LNCaP clone FGC (cell line): Measurements from ENCODE around the gene GLIS1.

Experiments used
- DNase-seq: peaks from one replicate; pipeline ENCODE4 v3.0.0-alpha.2; 2011; ENCODE audit warnings: low read depth
- H3K4me3 ChIP-seq: 2 replicates; pipeline ENCODE4 v1.5.1; 2011; ENCODE audit warnings: mild to moderate bottlenecking, low read depth, low read length, control low read depth
- TF ChIP-seq, protein P1 (sequence below): IDR thresholded peaks from 2 replicates; pipeline ENCODE4 v1.5.1; 2012; ENCODE audit warnings: mild to moderate bottlenecking; ENCODE audit not compliant: control insufficient read depth, insufficient read depth; ENCODE audit errors: extremely low read depth

GLIS1 gene

DNA sequence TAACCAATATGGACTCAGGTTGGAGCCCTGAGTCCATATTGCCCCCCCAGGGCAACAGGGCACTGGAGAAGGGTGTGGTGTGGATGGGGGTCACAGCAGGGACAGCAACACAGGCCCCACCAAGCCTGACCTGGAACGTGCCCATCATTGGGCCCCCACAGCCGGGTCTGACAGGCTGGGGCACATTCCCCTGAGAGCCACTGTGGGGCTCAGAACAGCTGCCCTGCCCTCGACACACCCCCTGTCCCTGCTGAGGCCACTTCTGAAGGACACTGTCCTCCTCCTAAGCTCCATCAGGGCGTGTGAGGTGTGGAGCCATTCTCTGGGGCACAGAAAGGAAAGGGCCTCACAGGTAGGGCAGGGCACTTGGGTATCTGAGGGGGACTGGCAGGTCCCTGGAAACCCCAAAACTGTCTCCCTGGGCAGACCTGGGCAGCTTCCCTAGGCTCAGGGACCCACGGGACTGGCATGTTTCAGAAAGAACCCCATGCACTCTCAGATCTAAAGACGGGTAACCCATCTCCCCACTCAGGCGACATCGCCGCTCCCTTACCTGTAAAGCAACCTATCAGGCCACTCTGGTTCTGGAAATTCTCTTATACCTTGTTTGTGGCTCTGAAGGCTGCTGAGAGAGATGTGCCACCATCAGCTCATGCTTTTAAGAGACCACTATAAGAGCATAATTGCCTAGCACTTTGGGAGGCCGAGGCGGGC, 184.2 kb downstream of the GLIS1 start:
- TF ChIP-seq, protein P1, sequence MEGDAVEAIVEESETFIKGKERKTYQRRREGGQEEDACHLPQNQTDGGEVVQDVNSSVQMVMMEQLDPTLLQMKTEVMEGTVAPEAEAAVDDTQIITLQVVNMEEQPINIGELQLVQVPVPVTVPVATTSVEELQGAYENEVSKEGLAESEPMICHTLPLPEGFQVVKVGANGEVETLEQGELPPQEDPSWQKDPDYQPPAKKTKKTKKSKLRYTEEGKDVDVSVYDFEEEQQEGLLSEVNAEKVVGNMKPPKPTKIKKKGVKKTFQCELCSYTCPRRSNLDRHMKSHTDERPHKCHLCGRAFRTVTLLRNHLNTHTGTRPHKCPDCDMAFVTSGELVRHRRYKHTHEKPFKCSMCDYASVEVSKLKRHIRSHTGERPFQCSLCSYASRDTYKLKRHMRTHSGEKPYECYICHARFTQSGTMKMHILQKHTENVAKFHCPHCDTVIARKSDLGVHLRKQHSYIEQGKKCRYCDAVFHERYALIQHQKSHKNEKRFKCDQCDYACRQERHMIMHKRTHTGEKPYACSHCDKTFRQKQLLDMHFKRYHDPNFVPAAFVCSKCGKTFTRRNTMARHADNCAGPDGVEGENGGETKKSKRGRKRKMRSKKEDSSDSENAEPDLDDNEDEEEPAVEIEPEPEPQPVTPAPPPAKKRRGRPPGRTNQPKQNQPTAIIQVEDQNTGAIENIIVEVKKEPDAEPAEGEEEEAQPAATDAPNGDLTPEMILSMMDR: no peak
- DNase-seq: no peak
- H3K4me3 ChIP-seq: no peak overlapping the region

DNA sequence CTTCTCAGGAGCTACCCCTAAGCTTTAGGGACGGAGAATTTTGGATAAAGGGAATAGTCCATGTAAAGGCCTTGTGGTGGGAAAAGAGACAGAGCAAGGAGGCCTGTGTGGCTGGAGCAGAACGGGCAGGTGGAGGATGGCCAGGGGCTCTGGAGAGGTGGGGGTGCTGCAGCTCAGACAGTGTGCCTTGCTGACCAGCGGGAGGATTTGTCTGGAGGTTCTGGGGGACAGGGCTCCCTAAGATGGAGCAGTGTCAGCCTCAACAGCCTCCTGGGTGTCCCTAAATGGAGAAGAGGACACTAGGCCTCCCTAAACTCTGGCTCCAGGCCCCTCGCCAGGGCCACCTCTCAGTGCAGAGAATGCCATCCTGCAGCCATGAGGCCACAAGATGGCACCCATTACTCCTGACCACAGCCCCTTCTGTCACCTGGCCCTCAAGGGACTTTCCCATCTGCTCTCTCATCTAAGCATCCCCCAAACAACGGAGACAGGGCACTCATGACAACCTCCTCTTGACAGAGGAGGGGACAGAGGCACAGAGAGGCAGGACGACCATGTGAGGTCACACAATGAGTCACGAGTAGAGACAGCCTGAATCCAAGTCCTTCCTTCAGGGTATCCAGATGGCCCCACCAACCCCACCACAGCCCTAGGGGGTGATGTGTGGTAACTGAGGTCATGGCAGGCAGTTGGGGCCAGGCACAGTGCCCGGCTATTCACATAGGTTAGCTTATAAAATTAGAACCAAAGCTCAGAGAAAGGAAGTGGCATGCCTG, 185.0 kb downstream of the GLIS1 start:
- TF ChIP-seq, protein P1: no peak
- no peak overlapping the region for H3K4me3 ChIP-seq
- DNase-seq: no peak

DNA sequence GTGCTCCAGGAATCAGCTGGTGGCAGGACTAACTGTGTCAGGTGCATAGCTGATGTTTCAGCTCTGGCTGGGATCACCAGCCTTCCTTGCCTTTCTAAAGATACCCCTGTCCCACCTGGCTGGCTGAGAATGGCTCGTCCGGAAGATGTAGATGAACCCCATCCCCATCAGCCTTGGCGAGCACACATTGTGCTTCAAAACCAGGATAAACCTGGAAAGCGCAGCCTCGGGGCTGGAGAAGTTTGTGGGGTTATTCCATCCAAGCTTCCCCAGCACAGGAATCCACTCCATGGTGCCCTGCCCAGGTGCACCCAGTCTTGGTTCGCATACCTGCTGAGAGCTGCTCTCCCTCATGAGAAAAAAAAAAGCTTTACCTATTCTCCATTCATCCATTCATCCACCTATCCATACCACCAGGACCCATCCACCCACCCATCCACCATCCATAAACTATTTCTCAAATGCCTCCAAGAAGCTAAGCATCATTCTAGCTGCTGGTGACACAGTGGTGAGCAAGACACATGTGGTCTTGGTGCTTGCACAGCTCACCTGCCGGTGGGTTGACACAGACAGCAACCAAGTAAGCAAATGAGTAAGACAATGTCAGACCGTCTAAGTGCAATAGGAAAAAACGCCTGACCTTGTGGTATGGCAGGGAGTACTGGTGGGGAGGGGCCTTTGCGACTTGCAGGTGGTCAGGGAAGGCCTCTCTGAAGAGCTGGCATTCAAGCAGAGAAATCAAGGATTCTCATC, 185.8 kb downstream of the GLIS1 start:
- TF ChIP-seq, protein P1: no peak
- DNase-seq: no peak
- no peak overlapping the region for H3K4me3 ChIP-seq

DNA sequence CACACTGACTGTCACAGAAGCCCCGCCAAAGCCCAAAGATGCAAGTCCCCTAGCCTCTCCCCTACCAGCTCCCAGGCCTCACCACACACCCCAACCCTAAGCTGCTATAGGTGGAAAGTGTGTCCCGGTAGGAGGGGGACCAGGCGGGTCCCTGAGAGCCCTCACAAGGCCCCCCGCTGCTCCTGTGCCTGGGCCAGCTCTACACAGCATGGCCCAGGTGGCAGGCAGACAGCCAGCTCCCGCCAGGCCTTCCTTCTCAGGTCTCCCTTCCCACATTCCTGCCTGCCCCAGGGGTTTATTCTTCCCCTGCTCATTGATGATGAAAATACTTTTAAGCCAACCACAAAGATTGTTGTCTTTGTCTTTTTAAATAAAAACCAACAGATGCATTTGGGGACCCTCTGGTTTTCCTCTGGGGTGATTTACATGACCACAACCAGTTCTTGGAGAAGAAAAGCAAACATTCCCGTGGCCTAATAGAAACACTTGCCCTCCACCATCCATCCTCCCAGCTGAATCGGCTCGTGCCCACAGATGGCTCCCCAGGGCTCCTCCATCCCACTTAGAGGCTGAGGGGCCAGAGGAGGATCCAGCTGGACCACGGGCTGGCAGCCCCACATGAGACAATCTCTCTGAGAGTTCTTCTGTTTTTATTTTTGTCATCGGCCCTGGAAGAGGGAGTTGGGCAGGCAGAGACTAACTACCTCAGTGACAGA, 186.7 kb downstream of the GLIS1 start:
- DNase-seq: no peak
- H3K4me3 ChIP-seq: no peak overlapping the region
- TF ChIP-seq, protein P1: no peak

DNA sequence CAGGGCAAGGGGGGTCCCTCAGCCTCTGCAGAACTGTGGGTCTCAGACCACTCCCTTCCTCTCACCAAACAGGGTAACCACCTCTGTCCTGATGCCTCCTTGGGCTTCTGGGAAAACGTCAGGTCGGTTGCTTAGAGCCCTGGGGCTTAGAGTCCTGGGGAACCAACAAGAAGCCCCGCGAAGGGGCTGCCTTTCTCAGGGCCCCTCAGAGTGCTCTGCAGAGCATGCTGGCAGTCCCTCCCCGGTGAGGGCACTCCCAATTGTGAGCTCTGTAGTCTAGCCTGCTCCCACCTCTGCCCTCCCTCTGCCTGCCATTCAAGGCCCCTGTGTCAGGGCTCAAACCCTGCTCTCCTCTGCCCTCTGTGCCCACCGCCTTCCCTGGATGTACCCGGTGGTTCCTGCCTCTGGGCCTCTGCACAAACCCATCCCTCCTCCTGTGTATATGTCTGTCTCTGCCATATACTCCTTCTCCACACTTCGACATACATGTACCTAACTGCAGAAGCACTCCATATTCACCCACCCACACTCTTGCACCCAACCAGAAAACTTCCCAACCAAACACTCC, 187.5 kb downstream of the GLIS1 start:
- no peak for DNase-seq
- TF ChIP-seq, protein P1: no peak
- H3K4me3 ChIP-seq: no peak overlapping the region

DNA sequence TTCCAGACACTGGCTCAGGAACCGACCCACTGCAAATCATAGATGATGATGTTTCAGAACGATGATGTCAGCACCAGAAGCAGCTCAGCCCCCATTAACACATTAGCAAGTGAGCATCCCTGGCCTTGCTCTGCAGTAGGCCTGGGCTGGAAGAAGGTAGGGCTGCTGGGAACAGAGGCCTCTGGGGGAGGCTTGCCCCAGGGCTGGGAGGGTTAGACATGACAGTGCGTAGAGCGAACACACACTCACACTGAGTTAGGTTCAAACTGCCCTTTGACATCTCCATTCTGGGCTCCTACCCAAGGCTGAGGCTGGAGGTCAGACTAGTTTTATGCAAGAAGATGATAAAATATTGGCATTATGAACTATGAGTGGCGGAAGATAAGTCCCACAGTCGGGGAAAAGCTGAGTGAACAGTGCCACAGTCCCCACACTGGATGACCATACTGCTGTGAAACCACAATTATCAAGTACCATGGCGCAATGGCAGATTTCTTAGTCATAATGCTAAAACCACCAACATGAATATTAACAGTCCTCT, 188.7 kb downstream of the GLIS1 start:
- TF ChIP-seq, protein P1: no peak
- no peak overlapping the region for H3K4me3 ChIP-seq
- DNase-seq: no peak
